ENCODE measurements around the gene SH2D2A.

DNA sequence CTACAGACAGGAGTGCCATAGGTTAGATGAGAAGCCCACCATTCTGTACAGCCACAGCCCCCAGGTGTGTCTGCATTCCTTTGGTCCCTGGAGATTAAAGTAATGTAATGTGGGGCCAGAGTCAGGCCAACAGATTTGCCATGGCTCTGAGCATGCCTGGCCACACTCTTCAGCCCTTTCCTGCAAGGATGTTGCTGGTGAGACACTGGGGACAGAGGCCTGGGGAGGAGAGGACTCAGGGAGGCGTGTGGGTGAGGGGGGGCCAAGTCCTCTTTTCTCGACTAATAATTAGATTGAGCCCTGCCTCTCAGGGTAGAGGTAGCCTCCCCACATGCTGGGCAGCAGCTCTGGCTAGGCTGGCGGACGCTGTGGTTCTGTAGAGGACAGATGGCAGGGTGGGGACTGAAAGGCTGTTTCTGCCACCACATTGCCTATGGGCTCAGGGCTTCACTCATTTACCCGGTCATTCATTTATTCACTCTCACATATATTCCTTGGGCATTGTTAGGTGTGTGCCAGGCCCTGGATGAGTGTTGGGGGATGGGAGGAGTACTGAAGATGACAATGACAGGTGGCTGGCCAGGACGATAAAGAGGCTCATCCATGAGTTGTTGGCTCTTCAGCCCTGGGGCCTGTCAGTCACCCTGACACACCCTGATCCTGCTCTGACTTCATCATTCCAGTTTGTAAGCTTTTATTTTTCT lies 56.4 kb downstream of the SH2D2A start:
- TF ChIP-seq GATA3 (IDR thresholded peaks at IDR 0.05; ENCODE audit: low read depth, low read length) (no peak), GATA2 (IDR thresholded peaks at IDR 0.05; ENCODE audit: low read depth, low read length) (no peak)
